ENCODE data around the gene KRTAP9-4. TPM values are rescaled to one million over a fixed set of nuclear protein-coding genes. Genes with fewer than 3 reads are reported as not detected.
"Not testable (repeated sequence)": the region's sequence is repeated elsewhere in the genome, so short reads cannot be mapped to it uniquely, and the experiment has no call there.

KRTAP9-4 gene
- total RNA-seq, 3 donors from 2014 or later = not detected

DNA sequence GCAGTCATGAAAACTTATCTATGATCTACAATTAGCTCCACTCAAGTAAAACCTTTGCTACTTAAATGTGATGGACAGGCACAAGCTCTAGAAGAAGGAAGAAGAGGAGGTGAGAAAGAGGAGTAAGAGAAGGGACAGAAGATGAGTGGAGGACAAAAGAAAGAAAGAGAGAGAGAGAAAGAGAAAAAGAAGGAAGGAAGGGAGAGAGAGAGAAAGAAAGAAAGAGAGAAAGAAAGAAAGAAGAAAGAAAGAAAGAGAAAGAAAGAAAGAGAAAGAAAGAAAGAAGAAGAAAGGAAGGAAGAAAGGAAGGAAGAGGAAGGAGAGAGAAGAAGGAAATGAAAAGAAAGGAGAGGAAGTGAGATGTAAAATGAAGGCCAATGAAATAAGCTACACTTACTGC, 19.4 kb upstream of the KRTAP9-4 start:
- Histone ChIP-seq H3K36me3 (ENCODE audit: low read depth) (no peaks in the 10 kb centered on the region), H3K4me1 (ENCODE audit: low read depth) (no peaks in the 10 kb centered on the region), H3K4me3 (no peak overlapping the region), H3K9me3 (no peaks in the 10 kb centered on the region)
- TF ChIP-seq CTCF (IDR thresholded peaks at IDR 0.05) = no peak
- intact Hi-C loops (cut with DNase I, micrococcal nuclease) = no loop called here
- ATAC-seq (no peak), DNase-seq (no peak)

- no peak for TF ChIP-seq CTCF (IDR thresholded peaks at IDR 0.05)
- DNase-seq (no peak), ATAC-seq (no peak)
These were observed 17.8 kb upstream of the KRTAP9-4 start for GRCh38 chr17:41231731-41232130.

DNA sequence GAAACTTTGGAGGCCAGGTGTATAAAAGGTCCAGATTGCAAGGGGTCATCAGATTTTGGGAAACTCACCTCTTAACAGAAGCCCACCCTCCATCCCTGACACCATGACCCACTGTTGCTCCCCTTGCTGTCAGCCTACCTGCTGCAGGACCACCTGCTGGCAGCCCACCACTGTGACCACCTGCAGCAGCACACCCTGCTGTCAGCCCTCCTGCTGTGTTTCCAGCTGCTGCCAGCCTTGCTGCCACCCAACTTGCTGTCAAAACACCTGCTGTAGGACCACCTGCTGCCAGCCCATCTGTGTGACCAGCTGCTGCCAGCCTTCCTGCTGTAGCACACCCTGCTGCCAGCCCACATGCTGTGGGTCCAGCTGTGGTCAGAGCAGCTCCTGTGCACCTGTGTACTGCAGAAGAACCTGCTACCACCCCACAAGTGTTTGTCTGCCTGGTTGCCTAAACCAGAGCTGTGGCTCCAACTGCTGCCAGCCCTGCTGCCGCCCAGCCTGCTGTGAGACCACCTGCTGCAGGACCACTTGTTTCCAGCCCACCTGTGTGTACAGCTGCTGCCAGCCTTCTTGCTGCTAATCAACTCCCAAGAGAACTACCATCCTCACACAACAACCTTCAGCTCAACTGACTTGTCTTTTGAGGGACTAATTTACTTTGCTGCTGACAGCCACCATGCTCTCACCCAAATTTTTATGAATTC, 16.9 kb upstream of the KRTAP9-4 start, which contains the start of gene KRTAP9-3:
Gene KRTAP9-3 (plus strand): TSS at position 51 of the 707 bp plus-strand sequence. CDS start 53 bp downstream, at position 104.
- H3K9me3 ChIP-seq; H3K36me3 ChIP-seq (ENCODE audit: low read depth); DNase-seq; H3K4me1 ChIP-seq (ENCODE audit: low read depth); intact Hi-C loops (cut with DNase I, micrococcal nuclease); H3K4me3 ChIP-seq; ATAC-seq: not testable (repeated sequence)

More at GRCh38 chr17:41231731-41232130, 17.8 kb upstream of the KRTAP9-4 start:
- no peaks in the 10 kb centered on the region for H3K36me3 ChIP-seq (ENCODE audit: low read depth)
- H3K4me1 ChIP-seq (ENCODE audit: low read depth) = no peaks in the 10 kb centered on the region
- intact Hi-C loops (cut with DNase I, micrococcal nuclease) = no loop called here
- H3K9me3 ChIP-seq = no peaks in the 10 kb centered on the region
- no peak overlapping the region for H3K4me3 ChIP-seq

DNA sequence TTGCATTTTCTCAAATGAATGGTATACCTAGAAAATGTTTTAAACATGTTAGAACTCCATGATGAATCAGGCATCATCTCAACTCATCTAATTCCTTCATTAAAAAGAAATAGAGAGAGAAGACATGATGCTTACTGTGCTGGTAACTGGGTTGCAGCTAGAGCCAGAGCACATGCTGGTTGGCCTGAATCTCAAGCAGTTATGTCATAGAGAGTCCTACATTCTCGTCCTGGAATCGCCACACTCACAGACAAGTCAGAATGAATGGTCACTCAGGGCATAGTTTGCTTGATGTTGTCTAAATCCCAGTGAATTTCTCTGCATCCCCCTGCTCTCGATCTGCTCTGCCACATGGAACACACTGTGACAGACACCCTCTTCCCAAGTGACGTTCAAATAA, 12.4 kb upstream of the KRTAP9-4 start:
- H3K9me3 ChIP-seq; H3K36me3 ChIP-seq (ENCODE audit: low read depth); intact Hi-C loops (cut with DNase I, micrococcal nuclease); DNase-seq; ATAC-seq; H3K4me3 ChIP-seq; H3K4me1 ChIP-seq (ENCODE audit: low read depth): not testable (repeated sequence)

DNA sequence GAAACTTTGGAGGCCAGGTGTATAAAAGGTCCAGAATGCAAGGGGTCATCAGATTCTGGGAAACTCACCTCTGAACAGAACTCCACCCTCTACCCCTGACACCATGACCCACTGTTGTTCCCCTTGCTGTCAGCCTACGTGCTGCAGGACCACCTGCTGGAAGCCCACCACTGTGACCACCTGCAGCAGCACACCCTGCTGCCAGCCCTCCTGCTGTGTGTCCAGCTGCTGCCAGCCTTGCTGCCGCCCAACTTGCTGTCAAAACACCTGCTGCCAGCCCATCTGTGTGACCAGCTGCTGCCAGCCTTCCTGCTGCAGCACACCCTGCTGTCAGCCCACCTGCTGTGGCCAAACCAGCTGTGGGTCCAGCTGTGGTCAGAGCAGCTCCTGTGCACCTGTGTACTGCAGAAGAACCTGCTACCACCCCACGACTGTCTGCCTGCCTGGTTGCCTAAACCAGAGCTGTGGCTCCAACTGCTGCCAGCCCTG, 11.5 kb upstream of the KRTAP9-4 start, which contains the start of gene KRTAP9-8:
Gene KRTAP9-8 (plus strand): TSS at position 51 of the 489 bp plus-strand sequence. CDS start 53 bp downstream, at position 104.
- DNase-seq; intact Hi-C loops (cut with DNase I, micrococcal nuclease); H3K9me3 ChIP-seq; ATAC-seq; H3K4me3 ChIP-seq; H3K4me1 ChIP-seq (ENCODE audit: low read depth); H3K36me3 ChIP-seq (ENCODE audit: low read depth): not testable (repeated sequence)

- H3K4me1 ChIP-seq (ENCODE audit: low read depth); DNase-seq; H3K4me3 ChIP-seq; ATAC-seq; intact Hi-C loops (cut with DNase I, micrococcal nuclease); H3K9me3 ChIP-seq; H3K36me3 ChIP-seq (ENCODE audit: low read depth): not testable (repeated sequence)
These were observed 2.3 kb upstream of the KRTAP9-4 start for GRCh38 chr17:41246995-41247787.

- no peaks in the 10 kb centered on the region for H3K36me3 ChIP-seq (ENCODE audit: low read depth)
- DNase-seq (no peak), ATAC-seq (no peak)
- H3K4me3 ChIP-seq = no peak overlapping the region
- no peaks in the 10 kb centered on the region for H3K4me1 ChIP-seq (ENCODE audit: low read depth)
- intact Hi-C loops (cut with DNase I, micrococcal nuclease) = no loop called here
- no peaks in the 10 kb centered on the region for H3K9me3 ChIP-seq
- TF ChIP-seq CTCF (IDR thresholded peaks at IDR 0.05) = no peak
These were observed 1.8 kb downstream of the KRTAP9-4 start for GRCh38 chr17:41251261-41251660.
